SU-DHL-6 (cell line): ENCODE results near the gene DVL1.
A peak's percentile ranks its signal among the peaks of the same experiment; 100 is the strongest.

Experiments used
- H2AFZ ChIP-seq: fragments of 200-600 bp; sonication (generic); 2 replicates; pipeline ENCODE4 v1.6.1; 2014; ENCODE audit warnings: low read depth, mild to moderate bottlenecking, moderate library complexity, mixed read lengths, antibody characterized with exemption, low read length; ENCODE audit not compliant: severe bottlenecking
- H3F3A ChIP-seq: fragments of 200-600 bp; shearing (Covaris generic); 2 replicates; pipeline ENCODE4 v1.6.0; 2016; ENCODE audit warnings: antibody characterized with exemption, mild to moderate bottlenecking; ENCODE audit not compliant: insufficient read depth
- H3K27ac ChIP-seq: fragments of 200-600 bp; sonication (generic); 2 replicates; pipeline ENCODE4 v1.5.1; 2016; ENCODE audit warnings: low read depth, mild to moderate bottlenecking, low read length, moderate library complexity, mixed read lengths
- H3K27me3 ChIP-seq: fragments of 200-600 bp; sonication (generic), shearing (Covaris generic); 2 replicates; pipeline ENCODE4 v1.6.0; 2014; ENCODE audit warnings: mild to moderate bottlenecking, low read length
- H3K36me3 ChIP-seq: fragments of 200-600 bp; sonication (generic); 2 replicates; pipeline ENCODE4 v1.6.1; 2014; ENCODE audit warnings: mild to moderate bottlenecking, low read length, mixed read lengths
- H3K4me2 ChIP-seq: fragments of 300-600, 200-600 bp; shearing (Covaris generic), sonication (generic); 2 replicates; pipeline ENCODE4 v1.6.0; 2014; ENCODE audit warnings: low read length, low read depth, mild to moderate bottlenecking; ENCODE audit not compliant: poor library complexity, severe bottlenecking
- H3K4me3 ChIP-seq: fragments of 200-600 bp; sonication (generic); 2 replicates; pipeline ENCODE4 v1.5.1; 2014; ENCODE audit warnings: antibody characterized with exemption, low read length, mild to moderate bottlenecking, mixed read lengths; ENCODE audit not compliant: insufficient read depth, poor library complexity, severe bottlenecking
- H3K79me2 ChIP-seq: fragments of 200-600 bp; sonication (generic); 2 replicates; pipeline ENCODE4 v1.6.1; 2014; ENCODE audit warnings: mild to moderate bottlenecking, low read length, moderate library complexity; ENCODE audit not compliant: insufficient read depth
- H3K9ac ChIP-seq: fragments of 200-600 bp; sonication (generic); 2 replicates; pipeline ENCODE4 v1.7.0; 2014; ENCODE audit warnings: mild to moderate bottlenecking, low read length
- H3K9me2 ChIP-seq: fragments of 200-600 bp; sonication (generic); replicated peaks from 2 replicates; pipeline ENCODE4 v1.6.1; 2014; ENCODE audit warnings: low read length; ENCODE audit not compliant: insufficient read depth
- H3K9me3 ChIP-seq: fragments of 200-600 bp; sonication (generic); 2 replicates; pipeline ENCODE4 v1.6.1; 2014; ENCODE audit warnings: low read length, mixed read lengths; ENCODE audit not compliant: insufficient read depth
- H4K20me1 ChIP-seq: fragments of 200-600 bp; sonication (generic); 2 replicates; pipeline ENCODE4 v1.6.1; 2014; ENCODE audit warnings: low read depth, mild to moderate bottlenecking, antibody characterized with exemption, low read length, moderate library complexity, mixed read lengths
- CTCF ChIP-seq: fragments of 200-600 bp; sonication (generic); IDR thresholded peaks from one replicate; pipeline ENCODE4 v1.5.1; 2017; ENCODE audit warnings: antibody characterized with exemption, mild to moderate bottlenecking, low read length, moderate library complexity; ENCODE audit not compliant: insufficient read depth, poor library complexity, severe bottlenecking
- EZH2phosphoT487 ChIP-seq: fragments of 200-600 bp; sonication (generic), shearing (Covaris generic); conservative IDR thresholded peaks from 2 replicates; pipeline ENCODE4 v1.6.1; 2018; ENCODE audit warnings: mild to moderate bottlenecking, antibody characterized with exemption, low read length, moderate library complexity, mixed read lengths

DVL1 gene

GRCh38 chr1:1291548-1292441 is 57.4 kb downstream of the DVL1 start:
- TF ChIP-seq CTCF: peak; percentile 65
- no peak for TF ChIP-seq EZH2phosphoT487
- no peaks in the 10 kb centered on the region for H3F3A ChIP-seq
- no peak overlapping the region for H3K4me2 ChIP-seq
- no peak overlapping the region for H3K4me3 ChIP-seq
- no peaks in the 10 kb centered on the region for H3K36me3 ChIP-seq
- no peak overlapping the region for H3K9ac ChIP-seq
- no peak overlapping the region for H2AFZ ChIP-seq
- H3K9me3 ChIP-seq: no peaks in the 10 kb centered on the region
- H3K27ac ChIP-seq: no peak overlapping the region
- no peaks in the 10 kb centered on the region for H3K79me2 ChIP-seq
- no peaks in the 10 kb centered on the region for H4K20me1 ChIP-seq
- no peaks in the 10 kb centered on the region for H3K27me3 ChIP-seq
- no peaks in the 10 kb centered on the region for H3K9me2 ChIP-seq

GRCh38 chr1:1291023-1291528 is 58.1 kb downstream of the DVL1 start:
- no peak overlapping the region for H2AFZ ChIP-seq
- no peaks in the 10 kb centered on the region for H3K79me2 ChIP-seq
- no peaks in the 10 kb centered on the region for H3K9me2 ChIP-seq
- H3K27me3 ChIP-seq: no peaks in the 10 kb centered on the region
- no peaks in the 10 kb centered on the region for H3F3A ChIP-seq
- no peaks in the 10 kb centered on the region for H3K9me3 ChIP-seq
- H3K4me3 ChIP-seq: no peak overlapping the region
- no peak overlapping the region for H3K4me2 ChIP-seq
- H3K9ac ChIP-seq: no peak overlapping the region
- H3K27ac ChIP-seq: no peak overlapping the region
- no peak for TF ChIP-seq EZH2phosphoT487
- TF ChIP-seq CTCF: no peak
- H4K20me1 ChIP-seq: no peaks in the 10 kb centered on the region
- H3K36me3 ChIP-seq: no peaks in the 10 kb centered on the region

GRCh38 chr1:1290238-1290731 is 58.9 kb downstream of the DVL1 start:
- Histone ChIP-seq H3K36me3 (no peaks in the 10 kb centered on the region), H4K20me1 (no peaks in the 10 kb centered on the region), H3K79me2 (no peaks in the 10 kb centered on the region), H2AFZ (no peak overlapping the region), H3F3A (no peaks in the 10 kb centered on the region), H3K4me2 (no peak overlapping the region), H3K27ac (no peak overlapping the region), H3K9me3 (no peaks in the 10 kb centered on the region), H3K9me2 (no peaks in the 10 kb centered on the region), H3K9ac (no peak overlapping the region), H3K27me3 (no peaks in the 10 kb centered on the region), H3K4me3 (no peak overlapping the region)
- TF ChIP-seq EZH2phosphoT487: no peak
- peak; percentile 25 for TF ChIP-seq CTCF
